NB4 (cell line): ENCODE data around the gene CDH11.

Source experiments
- DNase-seq: peaks from one replicate; pipeline ENCODE4 v3.0.0; 2010; ENCODE audit warnings: low read depth
- H3K4me3 ChIP-seq: one replicate; pipeline ENCODE4 v1.5.1; 2011; ENCODE audit warnings: mild to moderate bottlenecking, low read depth, low read length, moderate library complexity
- CTCF ChIP-seq: IDR thresholded peaks from one replicate; pipeline ENCODE4 v1.5.1; 2012; ENCODE audit warnings: low read depth, low read length
- MAX ChIP-seq: IDR thresholded peaks from 2 replicates; pipeline ENCODE4 v1.6.1; 2011; ENCODE audit warnings: low read depth, low read length
- MYC ChIP-seq: IDR thresholded peaks from 2 replicates; pipeline ENCODE4 v1.6.1; 2011; ENCODE audit warnings: low read depth, low read length
- POLR2A ChIP-seq: IDR thresholded peaks from 2 replicates; pipeline ENCODE4 v1.6.1; 2011; ENCODE audit warnings: mild to moderate bottlenecking; ENCODE audit not compliant: insufficient read length; ENCODE audit errors: extremely low read depth

Gene CDH11

DNA sequence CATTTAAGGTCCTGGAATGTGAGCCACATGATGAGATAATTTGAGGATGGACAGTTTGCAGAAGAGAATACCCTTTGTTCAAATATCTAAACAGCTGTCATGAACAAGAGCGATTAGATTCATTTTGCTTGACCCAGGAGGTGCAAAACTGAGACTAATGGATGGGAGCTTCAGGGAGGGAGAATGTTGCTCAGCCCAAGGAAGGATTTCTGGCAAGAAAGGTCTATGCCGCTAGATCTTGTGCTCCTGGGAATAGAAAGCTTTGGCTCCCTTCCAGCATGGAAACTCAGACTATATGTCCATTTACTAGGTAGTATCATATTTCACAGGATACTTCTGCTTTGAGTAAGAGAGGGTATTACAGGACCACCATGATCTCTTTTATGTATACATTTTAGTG lies 14.8 kb upstream of the CDH11 start:
- TF ChIP-seq CTCF = no peak
- TF ChIP-seq POLR2A = no peak
- no peak for TF ChIP-seq MAX
- no peak for TF ChIP-seq MYC
- no peak for DNase-seq
- no peak overlapping the region for H3K4me3 ChIP-seq

DNA sequence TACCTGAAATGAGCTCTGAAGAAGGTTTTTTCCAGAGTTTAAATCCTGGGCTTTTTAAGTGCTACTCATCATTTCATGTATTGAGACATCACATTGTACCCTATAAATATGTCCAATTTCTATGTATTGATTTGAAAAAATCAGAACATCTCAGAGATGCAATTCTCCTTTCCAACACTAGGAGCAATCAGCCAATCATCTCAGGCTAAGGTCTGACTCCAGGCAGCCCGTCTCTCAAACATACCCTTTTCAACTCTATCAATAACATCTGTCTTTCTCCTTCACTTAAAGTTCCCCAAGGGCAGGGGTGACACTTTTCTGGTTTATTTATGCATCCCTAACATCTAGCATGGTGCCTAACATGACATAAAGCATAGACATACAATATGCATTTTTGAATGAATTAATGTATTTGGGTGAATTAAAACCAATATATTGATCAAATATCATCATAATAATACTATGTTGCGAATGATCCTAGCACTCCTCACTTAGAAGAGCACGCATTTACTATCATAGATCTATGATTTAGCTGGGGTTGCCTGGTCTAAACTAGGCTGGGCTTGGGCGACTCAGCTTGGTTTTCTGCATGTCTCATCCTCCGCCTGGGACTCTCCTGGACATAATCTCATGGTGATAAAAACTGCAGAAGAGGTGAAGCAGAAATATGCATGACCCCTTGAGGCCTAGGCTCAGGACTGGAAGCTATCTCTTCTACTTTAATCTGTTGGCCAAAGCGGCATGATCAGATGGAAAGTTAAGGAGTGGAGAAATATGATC lies 5.2 kb upstream of the CDH11 start:
- no peak overlapping the region for H3K4me3 ChIP-seq
- DNase-seq = no peak
- TF ChIP-seq MAX (no peak), POLR2A (no peak), MYC (no peak), CTCF (peak; percentile 16)

GRCh38 chr16:65125871-65126270 lies 4.0 kb upstream of the CDH11 start:
- H3K4me3 ChIP-seq = no peak overlapping the region
- TF ChIP-seq MYC (no peak), MAX (no peak), POLR2A (no peak), CTCF (no peak)
- DNase-seq = peak; percentile 11

GRCh38 chr16:65125322-65125721 lies 3.5 kb upstream of the CDH11 start:
- no peak overlapping the region for H3K4me3 ChIP-seq

GRCh38 chr16:65124596-65124995 lies 2.7 kb upstream of the CDH11 start:
- DNase-seq = no peak
- H3K4me3 ChIP-seq = no peak overlapping the region
- no peak for TF ChIP-seq MAX
- no peak for TF ChIP-seq POLR2A
- TF ChIP-seq CTCF = no peak
- TF ChIP-seq MYC = no peak

More at GRCh38 chr16:65125322-65125721, 3.5 kb upstream of the CDH11 start:
- TF ChIP-seq MYC = no peak
- no peak for TF ChIP-seq MAX
- no peak for TF ChIP-seq POLR2A
- no peak for TF ChIP-seq CTCF
- no peak for DNase-seq

DNA sequence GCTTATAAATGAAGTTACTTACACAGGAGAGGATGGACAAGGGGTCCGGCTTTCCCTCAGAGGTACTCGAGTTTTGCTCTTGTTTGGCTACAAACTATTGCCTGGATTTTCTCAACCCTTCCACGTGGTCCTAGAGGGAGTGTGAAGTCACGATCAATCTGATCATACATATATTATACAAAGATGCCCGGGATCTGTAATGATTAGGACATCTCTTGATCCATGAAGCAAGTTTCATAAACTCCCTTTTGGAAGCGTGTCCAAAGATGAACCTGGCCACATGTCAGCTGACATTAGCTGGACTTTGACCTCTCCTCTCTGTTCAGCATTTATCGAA lies 2.3 kb upstream of the CDH11 start:
- DNase-seq = no peak
- TF ChIP-seq CTCF = no peak
- no peak for TF ChIP-seq MAX
- TF ChIP-seq POLR2A = no peak
- TF ChIP-seq MYC = no peak
- no peak overlapping the region for H3K4me3 ChIP-seq
